Chondrocyte (in vitro differentiated cells): ENCODE results near the gene FGF12. TPM values are rescaled to one million over a fixed set of nuclear protein-coding genes. Genes with fewer than 3 reads are reported as not detected.

Source experiments
- DNase-seq: peaks from one replicate; pipeline ENCODE4 v3.0.0; 2021; ENCODE audit warnings: mixed read lengths, low spot score
- H3K27ac Mint-ChIP-seq: one replicate; pipeline ENCODE4 v1.8.0; 2021; ENCODE audit warnings: mild to moderate bottlenecking, moderate library complexity, mixed read lengths; ENCODE audit not compliant: unreplicated experiment
- H3K27me3 Mint-ChIP-seq: 2 replicates; pipeline ENCODE4 v1.8.0; 2021; ENCODE audit warnings: low read depth, mixed read lengths
- H3K36me3 Mint-ChIP-seq: 2 replicates; pipeline ENCODE4 v1.8.0; 2021; ENCODE audit warnings: low read depth, mixed read lengths
- H3K4me1 Mint-ChIP-seq: 2 replicates; pipeline ENCODE4 v1.8.0; 2021; ENCODE audit warnings: low read depth, mild to moderate bottlenecking, mixed read lengths
- H3K4me3 Mint-ChIP-seq: one replicate; pipeline ENCODE4 v1.8.0; 2021; ENCODE audit warnings: mild to moderate bottlenecking, moderate library complexity, mixed read lengths; ENCODE audit not compliant: unreplicated experiment
- H3K9me3 Mint-ChIP-seq: 2 replicates; pipeline ENCODE4 v1.8.0; 2021; ENCODE audit warnings: low read depth, mixed read lengths
- CTCF ChIP-seq: fragments of 200-600 bp; sonication (generic); IDR thresholded peaks from 2 replicates; pipeline ENCODE4 v1.5.0; 2021; ENCODE audit warnings: antibody characterized with exemption, mild to moderate bottlenecking, moderate library complexity
- total RNA-seq: library from RNA; stranded (reverse); gene quantifications from 3 replicates; pipeline ENCODE4 v1.2.1, GENCODE V29; 2021

Gene FGF12
- total RNA-seq, 1 donor from 2014 or later, result 0.15 TPM

GRCh38 chr3:192685801-192686200, 41.5 kb downstream of the FGF12 start:
- Mint-ChIP-seq H3K27ac (no peak overlapping the region), H3K4me1 (no peaks in the 10 kb centered on the region), H3K27me3 (no peaks in the 10 kb centered on the region), H3K4me3 (no peak overlapping the region), H3K36me3 (no peaks in the 10 kb centered on the region), H3K9me3 (peaks cover 19% of the 10 kb centered on the region)
- no peak for TF ChIP-seq CTCF
- no peak for DNase-seq

DNA sequence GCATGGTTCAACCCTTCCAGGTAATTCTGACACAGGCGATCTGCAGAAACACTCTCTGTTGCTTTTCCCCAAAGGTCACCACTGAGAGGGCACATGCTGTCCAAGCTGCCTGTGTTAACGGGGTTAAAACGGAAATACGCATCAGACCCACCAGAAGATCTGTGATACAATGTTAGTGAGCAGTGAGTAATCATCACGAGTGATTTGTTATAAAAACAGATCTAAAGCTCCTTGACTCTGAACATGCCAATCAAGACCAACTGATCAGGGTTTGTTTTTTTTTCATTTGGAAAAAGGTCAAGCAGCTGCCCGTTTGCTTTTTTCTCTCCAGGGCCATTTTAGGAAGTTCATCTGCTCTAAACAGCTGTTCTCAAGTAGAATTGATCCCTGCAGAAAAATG, 43.2 kb downstream of the FGF12 start:
- Mint-ChIP-seq H3K27ac (no peak overlapping the region), H3K4me3 (no peak overlapping the region), H3K9me3 (peaks cover 4% of the 10 kb centered on the region), H3K4me1 (no peaks in the 10 kb centered on the region), H3K27me3 (no peaks in the 10 kb centered on the region), H3K36me3 (no peaks in the 10 kb centered on the region)
- no peak for TF ChIP-seq CTCF
- no peak for DNase-seq

DNA sequence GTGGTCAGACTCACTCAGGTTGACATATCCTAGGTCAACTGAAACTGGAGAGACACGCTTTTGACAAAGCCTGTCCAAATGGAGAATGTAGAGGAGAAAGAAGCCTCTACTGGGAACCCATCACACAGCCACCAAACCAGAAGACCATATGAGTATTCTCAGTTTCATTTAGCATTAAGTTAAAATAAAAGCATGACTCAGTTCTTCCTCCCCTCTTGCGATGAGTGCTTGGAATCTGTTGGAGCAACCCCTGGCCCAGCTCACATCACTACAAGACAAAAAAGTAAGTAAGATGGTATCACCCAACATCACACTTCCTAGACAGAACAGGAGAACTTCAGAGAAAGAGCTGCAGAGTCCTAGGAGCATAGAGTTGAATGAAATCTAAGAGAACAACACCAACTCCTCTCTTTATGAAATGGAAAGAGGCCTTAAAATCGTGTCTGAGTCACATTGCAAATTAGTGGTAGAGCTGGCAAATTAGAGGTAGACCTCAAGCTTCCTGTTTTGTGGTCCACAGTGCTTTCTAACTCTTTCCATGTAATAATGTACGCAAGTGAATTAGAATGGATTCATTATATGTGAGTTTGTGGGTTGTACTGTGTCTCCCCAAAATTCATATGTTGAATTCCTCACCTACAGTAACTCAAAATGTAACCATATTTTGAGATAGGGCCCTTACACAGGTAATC, 51.2 kb downstream of the FGF12 start:
- Mint-ChIP-seq H3K4me3 (no peak overlapping the region), H3K9me3 (no peaks in the 10 kb centered on the region), H3K27ac (no peak overlapping the region), H3K27me3 (no peaks in the 10 kb centered on the region), H3K36me3 (no peaks in the 10 kb centered on the region), H3K4me1 (no peaks in the 10 kb centered on the region)
- no peak for TF ChIP-seq CTCF
- DNase-seq, result no peak

DNA sequence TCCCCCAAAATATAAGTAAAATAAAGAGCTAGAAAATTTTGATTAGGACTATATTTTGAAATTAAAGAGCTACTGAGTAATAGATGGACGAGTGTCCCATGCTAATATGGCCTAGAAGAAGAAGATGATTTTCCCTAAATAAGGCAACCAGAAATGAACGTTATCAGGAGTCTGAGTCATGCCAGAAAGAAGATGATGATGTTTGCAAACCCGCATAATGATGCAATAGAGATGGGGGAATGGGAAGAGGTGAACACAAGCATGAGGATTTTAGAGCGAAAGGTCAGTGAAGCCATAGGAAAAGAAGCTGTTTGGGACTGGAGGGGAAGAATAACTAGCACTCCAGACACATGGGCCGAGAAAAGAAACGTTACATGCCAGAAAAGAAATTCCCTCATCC, 71.7 kb downstream of the FGF12 start:
- no peak for DNase-seq
- no peaks in the 10 kb centered on the region for H3K9me3 Mint-ChIP-seq
- no peak for TF ChIP-seq CTCF
- no peaks in the 10 kb centered on the region for H3K36me3 Mint-ChIP-seq
- no peak overlapping the region for H3K4me3 Mint-ChIP-seq
- peaks cover 6% of the 10 kb centered on the region for H3K27me3 Mint-ChIP-seq
- H3K27ac Mint-ChIP-seq, result no peak overlapping the region
- no peaks in the 10 kb centered on the region for H3K4me1 Mint-ChIP-seq

DNA sequence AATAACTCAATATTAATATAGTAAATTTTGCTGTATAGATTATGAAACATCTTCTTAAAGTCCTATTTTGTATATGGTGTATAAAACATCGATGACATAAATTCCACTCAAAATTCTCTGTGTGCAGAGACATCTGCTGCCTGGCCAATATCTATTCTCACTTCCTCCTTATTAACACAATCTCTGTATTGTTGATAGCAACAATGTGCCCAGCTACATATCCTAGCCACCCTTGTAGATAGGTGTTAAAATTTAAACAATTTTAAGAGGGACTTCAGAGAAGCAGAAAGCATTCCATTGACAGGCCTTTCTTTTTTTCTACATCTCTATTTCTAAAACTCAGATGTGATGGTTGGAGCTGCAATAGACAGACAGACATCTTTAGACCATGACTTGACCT, 72.3 kb downstream of the FGF12 start:
- peaks cover 6% of the 10 kb centered on the region for H3K27me3 Mint-ChIP-seq
- H3K9me3 Mint-ChIP-seq, result no peaks in the 10 kb centered on the region
- no peak overlapping the region for H3K27ac Mint-ChIP-seq
- H3K4me1 Mint-ChIP-seq, result no peaks in the 10 kb centered on the region
- no peak for DNase-seq
- TF ChIP-seq CTCF, result no peak
- no peak overlapping the region for H3K4me3 Mint-ChIP-seq
- no peaks in the 10 kb centered on the region for H3K36me3 Mint-ChIP-seq
